ENCODE data around the gene CFAP90. TPM values are rescaled to one million over a fixed set of nuclear protein-coding genes. Genes with fewer than 3 reads are reported as not detected.

Gene CFAP90
- total RNA-seq, 3 donors from 2014 or later (not counting 1 experiment from before 2014, with no cell fraction given), result not detected

GRCh38 chr5:7884491-7885267 lies 33.7 kb upstream of the CFAP90 start:
- no peak for ATAC-seq
- Mint-ChIP-seq H3K36me3 (peaks cover 16% of the 10 kb centered on the region), H3K9me3 (no peaks in the 10 kb centered on the region), H3K27me3 (ENCODE audit: low read depth in 2 of 2) (no peaks in the 10 kb centered on the region), H3K4me3 (no peak overlapping the region), H3K4me1 (peaks cover 12 to 14% of the 10 kb centered on the region in 2 donors), H3K27ac (peak overlapping the region; percentile 19 to 53)
- Histone ChIP-seq H3K4me3 (ENCODE audit: low read length) (no peak overlapping the region), H3K36me3 (ENCODE audit: control insufficient read depth, insufficient read depth, low read length) (peaks cover 69% of the 10 kb centered on the region), H3K9me3 (ENCODE audit: control insufficient read depth, insufficient read depth, low read length) (no peaks in the 10 kb centered on the region), H3K4me1 (ENCODE audit: control insufficient read depth, insufficient read depth, low read length) (no peaks in the 10 kb centered on the region), H3K27ac (ENCODE audit: low read length) (no peak overlapping the region), H3K27me3 (ENCODE audit: control insufficient read depth, insufficient read depth, low read length) (no peaks in the 10 kb centered on the region)
- intact Hi-C loops (cut with micrococcal nuclease), result no loop called here
- no peak for TF ChIP-seq CTCF (IDR thresholded peaks at IDR 0.05)
- 88% methylated on average over 3 of the region's 5 CpGs for WGBS (ENCODE audit: insufficient coverage)
- DNase-seq, result no peak

DNA sequence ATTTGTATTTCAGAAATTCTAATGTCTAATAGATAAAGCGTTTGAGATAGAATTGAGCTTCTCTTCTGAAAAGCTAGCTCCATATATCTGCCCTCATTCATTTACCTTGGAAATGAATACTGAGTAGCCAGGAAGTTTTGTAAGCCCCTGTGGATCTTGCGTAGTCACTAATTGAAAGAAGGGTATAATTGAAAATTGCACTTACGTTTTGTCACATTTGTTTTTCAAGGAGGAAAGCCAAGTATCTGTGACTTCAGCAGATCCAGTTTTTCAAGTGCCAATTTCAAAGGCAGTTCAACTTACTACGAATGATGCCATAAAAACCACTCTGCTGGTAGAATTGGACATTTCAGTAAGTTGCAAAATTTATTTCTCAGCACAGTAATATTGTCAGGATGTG lies 32.0 kb upstream of the CFAP90 start:
- Mint-ChIP-seq H3K27ac (no peak overlapping the region), H3K27me3 (ENCODE audit: low read depth in 2 of 2) (no peaks in the 10 kb centered on the region), H3K4me1 (peaks cover 12 to 14% of the 10 kb centered on the region in 2 donors), H3K36me3 (peaks cover 9% of the 10 kb centered on the region), H3K9me3 (no peaks in the 10 kb centered on the region), H3K4me3 (no peak overlapping the region)
- no peaks in the 10 kb centered on the region for H3K4me1 ChIP-seq (ENCODE audit: control insufficient read depth, insufficient read depth, low read length)
- no peak overlapping the region for H3K27ac ChIP-seq (ENCODE audit: low read length)
- no peak overlapping the region for H3K4me3 ChIP-seq (ENCODE audit: low read length)
- H3K9me3 ChIP-seq (ENCODE audit: control insufficient read depth, insufficient read depth, low read length), result no peaks in the 10 kb centered on the region
- intact Hi-C loops (cut with micrococcal nuclease), result no loop called here
- 98% methylated on average over 3 of the region's 4 CpGs for WGBS (ENCODE audit: insufficient coverage)
- no peak for ATAC-seq
- H3K27me3 ChIP-seq (ENCODE audit: control insufficient read depth, insufficient read depth, low read length), result no peaks in the 10 kb centered on the region
- TF ChIP-seq CTCF (IDR thresholded peaks at IDR 0.05), result no peak
- peaks cover 68% of the 10 kb centered on the region for H3K36me3 ChIP-seq (ENCODE audit: control insufficient read depth, insufficient read depth, low read length)
- DNase-seq, result no peak

- peak overlapping the region in 1 of 2 donors; percentile 29 for H3K27ac Mint-ChIP-seq
Measured at GRCh38 chr5:7881816-7882215, 30.9 kb upstream of the CFAP90 start.

More at GRCh38 chr5:7881816-7882215, 30.9 kb upstream of the CFAP90 start:
- DNase-seq (no peak), ATAC-seq (no peak)
- Mint-ChIP-seq H3K36me3 (peaks cover 7% of the 10 kb centered on the region), H3K27me3 (ENCODE audit: low read depth in 2 of 2) (no peaks in the 10 kb centered on the region), H3K4me3 (no peak overlapping the region), H3K4me1 (peaks cover 6 to 9% of the 10 kb centered on the region in 2 donors), H3K9me3 (no peaks in the 10 kb centered on the region)
- H3K27me3 ChIP-seq (ENCODE audit: control insufficient read depth, insufficient read depth, low read length), result no peaks in the 10 kb centered on the region
- no peaks in the 10 kb centered on the region for H3K4me1 ChIP-seq (ENCODE audit: control insufficient read depth, insufficient read depth, low read length)
- intact Hi-C loops (cut with micrococcal nuclease), result no loop called here
- no peaks in the 10 kb centered on the region for H3K9me3 ChIP-seq (ENCODE audit: control insufficient read depth, insufficient read depth, low read length)
- no peak for TF ChIP-seq CTCF (IDR thresholded peaks at IDR 0.05)
- peaks cover 69% of the 10 kb centered on the region for H3K36me3 ChIP-seq (ENCODE audit: control insufficient read depth, insufficient read depth, low read length)
- WGBS (ENCODE audit: insufficient coverage), result 97% methylated on average over 2 of the region's 2 CpGs
- H3K27ac ChIP-seq (ENCODE audit: low read length), result no peak overlapping the region
- H3K4me3 ChIP-seq (ENCODE audit: low read length), result no peak overlapping the region
